GM12875 (cell line): Measurements from ENCODE around the gene RAD50.

Experiments
- H3K4me3 ChIP-seq: one replicate; pipeline ENCODE4 v1.5.1; 2011; ENCODE audit warnings: low read depth, low read length, control low read depth
- TF ChIP-seq, protein P1 (sequence below): IDR thresholded peaks from 2 replicates; pipeline ENCODE4 v1.5.1; 2011; ENCODE audit warnings: low read depth, mild to moderate bottlenecking, control low read depth, inconsistent platforms, low read length, moderate library complexity, borderline replicate concordance; ENCODE audit not compliant: insufficient read depth

Gene RAD50

DNA sequence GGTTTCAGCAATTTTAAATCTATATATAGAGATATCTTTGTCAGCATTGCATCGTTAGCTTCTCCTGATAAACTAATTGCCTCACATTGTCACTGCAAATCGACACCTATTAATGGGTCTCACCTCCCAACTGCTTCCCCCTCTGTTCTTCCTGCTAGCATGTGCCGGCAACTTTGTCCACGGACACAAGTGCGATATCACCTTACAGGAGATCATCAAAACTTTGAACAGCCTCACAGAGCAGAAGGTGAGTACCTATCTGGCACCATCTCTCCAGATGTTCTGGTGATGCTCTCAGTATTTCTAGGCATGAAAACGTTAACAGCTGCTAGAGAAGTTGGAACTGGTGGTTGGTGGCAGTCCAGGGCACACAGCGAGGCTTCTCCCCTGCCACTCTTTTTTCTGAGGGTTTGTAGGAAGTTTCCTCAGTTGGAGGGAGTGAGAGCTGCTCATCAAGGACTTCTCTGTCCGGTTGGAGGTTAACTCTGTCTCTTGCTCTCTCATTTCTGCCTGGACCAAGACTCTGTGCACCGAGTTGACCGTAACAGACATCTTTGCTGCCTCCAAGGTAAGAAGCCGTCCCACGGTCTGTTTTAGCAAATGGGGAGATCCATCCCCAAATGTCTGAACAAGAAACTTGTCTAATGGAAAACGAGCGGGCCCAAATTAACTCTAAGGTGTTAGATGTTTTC, 117.3 kb downstream of the RAD50 start, which contains the start of gene IL4:
IL4 (plus strand) TSS at position 51 of the 692 bp plus-strand sequence; CDS start at position 113, 62 bp downstream.
- TF ChIP-seq, protein P1, sequence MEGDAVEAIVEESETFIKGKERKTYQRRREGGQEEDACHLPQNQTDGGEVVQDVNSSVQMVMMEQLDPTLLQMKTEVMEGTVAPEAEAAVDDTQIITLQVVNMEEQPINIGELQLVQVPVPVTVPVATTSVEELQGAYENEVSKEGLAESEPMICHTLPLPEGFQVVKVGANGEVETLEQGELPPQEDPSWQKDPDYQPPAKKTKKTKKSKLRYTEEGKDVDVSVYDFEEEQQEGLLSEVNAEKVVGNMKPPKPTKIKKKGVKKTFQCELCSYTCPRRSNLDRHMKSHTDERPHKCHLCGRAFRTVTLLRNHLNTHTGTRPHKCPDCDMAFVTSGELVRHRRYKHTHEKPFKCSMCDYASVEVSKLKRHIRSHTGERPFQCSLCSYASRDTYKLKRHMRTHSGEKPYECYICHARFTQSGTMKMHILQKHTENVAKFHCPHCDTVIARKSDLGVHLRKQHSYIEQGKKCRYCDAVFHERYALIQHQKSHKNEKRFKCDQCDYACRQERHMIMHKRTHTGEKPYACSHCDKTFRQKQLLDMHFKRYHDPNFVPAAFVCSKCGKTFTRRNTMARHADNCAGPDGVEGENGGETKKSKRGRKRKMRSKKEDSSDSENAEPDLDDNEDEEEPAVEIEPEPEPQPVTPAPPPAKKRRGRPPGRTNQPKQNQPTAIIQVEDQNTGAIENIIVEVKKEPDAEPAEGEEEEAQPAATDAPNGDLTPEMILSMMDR = no peak
- H3K4me3 ChIP-seq = peak within 1 kb of the TSS; percentile 52

DNA sequence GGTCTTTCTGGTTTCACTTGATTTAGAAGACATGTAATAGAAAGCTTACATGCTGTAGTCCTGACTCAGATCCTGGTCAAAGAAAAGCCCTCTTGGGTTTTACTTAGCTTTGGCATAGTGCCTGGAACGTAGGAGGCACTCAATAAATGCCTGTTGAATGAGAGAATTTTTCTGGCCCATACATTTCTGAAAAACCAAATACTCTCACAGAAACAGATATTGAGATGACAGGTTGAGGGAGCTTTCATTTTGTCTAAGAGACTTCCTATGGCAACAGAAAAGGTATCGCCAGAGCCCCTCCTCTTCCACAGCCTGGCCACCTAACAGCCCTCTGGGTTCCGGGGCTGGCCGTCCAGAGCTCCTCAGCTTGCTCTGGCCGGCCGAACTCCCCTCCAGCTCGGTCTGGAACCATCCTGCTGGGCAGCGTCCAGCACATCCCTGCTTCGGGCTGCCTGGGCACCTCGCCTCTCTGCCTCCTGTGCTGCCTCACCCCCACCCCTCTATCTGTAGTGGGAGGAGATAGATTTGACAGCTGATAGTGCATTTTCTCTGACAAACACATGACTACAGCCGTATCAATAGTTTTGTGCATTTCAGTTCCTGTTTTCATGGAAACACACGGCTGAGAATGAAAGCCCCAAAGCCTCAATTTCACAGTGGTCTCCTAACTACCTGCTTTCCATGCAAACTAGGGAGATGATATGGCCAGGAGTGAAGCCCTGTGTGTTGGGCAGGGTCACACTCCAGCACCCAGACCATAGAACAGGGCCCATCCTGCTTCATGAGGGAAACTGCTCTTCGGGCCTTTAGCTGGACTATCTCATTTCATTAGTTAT, 118.1 kb downstream of the RAD50 start:
- TF ChIP-seq, protein P1 = no peak
- H3K4me3 ChIP-seq = peak overlapping the region; percentile 52

DNA sequence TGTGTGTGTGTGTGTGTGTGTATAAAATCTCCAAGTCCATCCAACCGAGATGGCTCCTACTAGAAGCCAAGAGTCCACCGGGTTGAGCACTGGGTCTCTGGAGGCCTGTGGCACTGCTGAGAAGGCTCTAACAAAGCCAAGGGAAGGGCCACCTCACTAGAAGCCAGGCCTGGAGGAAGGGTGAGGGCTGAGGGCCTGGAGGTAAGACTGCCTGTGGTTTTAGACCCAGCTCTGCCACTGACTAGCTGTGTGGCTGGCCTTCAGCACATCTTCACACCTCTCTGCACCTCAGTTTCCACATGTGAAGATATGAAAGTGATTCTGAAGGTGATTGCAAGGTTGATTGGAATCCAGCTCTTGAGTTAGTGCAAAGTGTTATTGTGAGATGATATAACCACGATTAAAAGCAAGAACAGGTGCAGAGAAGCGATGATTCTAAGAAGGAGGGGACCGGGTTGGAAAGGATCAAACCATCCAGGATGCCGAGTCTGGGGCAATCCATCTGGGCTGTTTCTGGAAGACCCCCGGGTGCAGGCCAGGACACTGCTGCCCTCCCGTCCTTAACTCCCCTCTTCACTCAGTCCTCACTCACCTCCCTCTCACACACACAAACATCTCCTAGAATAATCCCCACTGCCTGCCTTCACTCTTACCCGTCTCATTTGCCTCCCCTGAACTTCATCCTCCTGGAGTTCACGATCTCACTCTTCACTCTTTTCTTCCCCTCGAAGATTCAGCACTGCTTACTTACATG, 119.3 kb downstream of the RAD50 start:
- TF ChIP-seq, protein P1 = no peak
- H3K4me3 ChIP-seq = no peak overlapping the region

DNA sequence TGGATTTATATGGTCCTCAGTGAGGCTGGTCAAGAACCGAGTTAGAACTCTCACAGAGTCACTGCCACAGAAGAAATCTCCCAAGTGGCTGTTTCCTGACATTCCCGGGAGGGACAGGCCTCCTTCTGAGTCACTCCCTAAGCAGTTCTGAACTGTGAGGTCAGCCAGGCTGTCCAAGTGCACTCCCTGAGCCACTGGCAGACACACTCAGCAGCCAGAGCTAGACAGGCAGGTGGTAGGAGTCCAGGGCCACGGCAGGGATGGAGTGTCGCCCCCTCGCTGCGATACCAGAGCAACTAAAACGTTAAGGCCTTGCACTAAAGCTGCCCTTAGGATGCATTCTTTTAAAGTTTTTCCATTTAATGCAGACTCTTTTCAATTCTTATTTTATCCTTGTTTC, 120.4 kb downstream of the RAD50 start:
- H3K4me3 ChIP-seq = no peak overlapping the region
- TF ChIP-seq, protein P1 = no peak

DNA sequence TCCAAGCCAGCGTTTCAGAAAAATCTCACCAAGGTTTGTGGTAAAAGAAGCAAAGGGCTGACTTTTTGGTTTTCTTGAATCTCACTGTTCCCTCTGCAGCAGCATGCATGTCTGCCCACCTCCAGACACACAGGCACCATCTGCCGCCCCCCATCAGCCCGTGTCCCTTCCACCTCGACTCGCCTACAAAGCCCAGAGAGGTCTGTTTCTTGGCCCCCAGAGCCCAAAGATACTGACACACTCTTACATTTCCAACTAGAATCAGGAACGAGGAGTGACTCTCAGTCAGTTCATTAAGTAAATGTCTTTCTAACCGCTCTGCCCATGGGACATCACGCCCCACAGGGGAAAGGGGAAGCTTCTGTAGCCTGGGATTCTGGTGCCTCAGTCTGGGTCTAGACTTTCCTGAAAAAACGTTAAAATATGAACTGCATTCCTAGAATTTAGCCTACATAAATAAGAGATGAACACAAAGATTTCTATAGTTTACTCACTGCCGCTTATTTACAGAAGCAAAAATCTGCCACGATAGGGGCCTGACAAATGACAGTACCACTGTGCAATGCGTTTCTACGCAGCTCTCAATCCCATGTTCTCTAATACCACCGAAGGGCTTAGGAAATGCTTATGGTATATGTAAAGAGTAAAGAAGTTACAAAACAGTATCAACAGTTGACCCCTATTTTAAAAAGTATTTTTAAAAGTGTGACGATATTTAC, 121.1 kb downstream of the RAD50 start:
- no peak overlapping the region for H3K4me3 ChIP-seq
- TF ChIP-seq, protein P1 = no peak

DNA sequence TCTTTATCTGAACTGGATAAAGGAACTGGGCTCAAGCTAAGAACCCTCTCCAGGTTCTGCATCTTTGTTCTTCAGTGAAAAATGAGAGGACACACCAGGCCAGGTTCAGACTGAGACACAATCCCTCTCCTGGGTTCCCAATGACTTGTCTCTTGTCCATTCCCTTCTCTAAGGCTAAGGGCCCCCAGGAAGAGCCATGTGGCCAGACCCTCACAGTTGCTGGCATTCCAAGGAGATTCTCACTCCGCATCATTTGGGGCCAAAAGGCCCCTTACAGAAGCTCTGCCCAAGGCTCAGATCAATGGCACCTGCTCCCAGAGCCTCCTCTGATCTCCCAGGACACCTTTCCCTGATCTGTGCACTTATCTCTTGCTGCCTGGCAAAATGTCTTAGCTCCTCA, 122.0 kb downstream of the RAD50 start:
- no peak overlapping the region for H3K4me3 ChIP-seq
- TF ChIP-seq, protein P1 = no peak
